GM21723 (cell line): Measurements from ENCODE around the gene RHAG.

Experiments used
- ATAC-seq: cut with Tn5 transposase; IDR thresholded peaks from one replicate; pipeline ENCODE4 v1.9.1; 2021; ENCODE audit warnings: mild to moderate bottlenecking, moderate library complexity; ENCODE audit not compliant: unreplicated experiment

RHAG gene

DNA sequence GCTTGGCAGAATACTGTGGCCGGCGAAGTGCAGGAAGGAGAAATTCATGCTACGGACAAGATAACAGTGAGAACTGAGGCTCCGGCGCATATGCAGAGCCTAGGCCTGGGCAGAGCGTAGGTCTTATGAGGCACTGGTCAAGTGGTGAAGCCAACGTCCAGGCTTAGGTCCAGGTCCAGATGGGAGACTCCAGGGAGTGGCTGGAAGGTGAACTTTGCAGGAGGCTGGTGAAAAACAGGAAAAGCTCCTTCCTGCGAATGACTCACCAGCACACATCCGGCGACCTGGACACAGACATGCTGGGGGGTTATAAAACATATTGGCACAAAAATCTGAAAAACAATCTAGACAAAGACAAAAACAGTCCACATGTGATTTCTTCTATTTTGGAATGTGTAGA lies 70.8 kb downstream of the RHAG start:
- ATAC-seq: no peak

DNA sequence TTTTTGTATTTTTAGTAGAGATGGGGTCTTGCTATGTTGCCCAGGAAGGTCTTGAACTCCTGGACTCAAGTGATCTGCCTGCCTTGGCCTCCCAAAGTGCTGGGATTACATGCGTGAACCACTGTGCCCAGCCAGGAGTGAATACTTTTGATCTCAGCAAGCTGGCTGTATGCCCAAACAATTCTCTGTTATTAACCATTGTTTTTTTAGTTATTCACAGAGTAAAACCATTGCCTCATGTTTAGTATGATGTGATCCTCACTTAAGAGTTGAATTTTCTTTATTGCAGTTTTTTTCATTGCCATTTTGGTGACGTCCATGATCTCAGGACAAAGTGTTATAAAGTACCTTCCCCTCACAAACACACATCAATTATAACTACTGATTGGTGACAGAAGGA lies 71.4 kb downstream of the RHAG start:
- no peak for ATAC-seq

DNA sequence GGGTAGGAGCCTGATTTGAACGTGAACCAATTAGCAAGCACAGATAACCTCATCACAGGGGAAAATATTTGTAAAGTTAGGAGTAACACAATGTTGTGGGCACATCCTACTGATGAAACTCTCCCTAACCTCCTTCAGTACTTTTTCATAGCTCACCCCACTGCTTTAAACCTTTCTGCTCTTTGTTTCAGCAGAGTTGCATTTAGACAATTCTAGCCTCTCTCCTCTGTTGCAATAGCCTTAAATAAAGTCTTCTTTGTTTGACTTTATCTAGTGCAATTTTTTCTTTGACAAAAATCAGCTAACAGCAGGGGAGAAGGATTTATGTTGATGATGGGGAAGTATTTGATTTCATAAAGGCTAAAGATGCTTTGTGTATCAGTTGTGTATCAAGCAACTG lies 72.1 kb downstream of the RHAG start:
- ATAC-seq: no peak

DNA sequence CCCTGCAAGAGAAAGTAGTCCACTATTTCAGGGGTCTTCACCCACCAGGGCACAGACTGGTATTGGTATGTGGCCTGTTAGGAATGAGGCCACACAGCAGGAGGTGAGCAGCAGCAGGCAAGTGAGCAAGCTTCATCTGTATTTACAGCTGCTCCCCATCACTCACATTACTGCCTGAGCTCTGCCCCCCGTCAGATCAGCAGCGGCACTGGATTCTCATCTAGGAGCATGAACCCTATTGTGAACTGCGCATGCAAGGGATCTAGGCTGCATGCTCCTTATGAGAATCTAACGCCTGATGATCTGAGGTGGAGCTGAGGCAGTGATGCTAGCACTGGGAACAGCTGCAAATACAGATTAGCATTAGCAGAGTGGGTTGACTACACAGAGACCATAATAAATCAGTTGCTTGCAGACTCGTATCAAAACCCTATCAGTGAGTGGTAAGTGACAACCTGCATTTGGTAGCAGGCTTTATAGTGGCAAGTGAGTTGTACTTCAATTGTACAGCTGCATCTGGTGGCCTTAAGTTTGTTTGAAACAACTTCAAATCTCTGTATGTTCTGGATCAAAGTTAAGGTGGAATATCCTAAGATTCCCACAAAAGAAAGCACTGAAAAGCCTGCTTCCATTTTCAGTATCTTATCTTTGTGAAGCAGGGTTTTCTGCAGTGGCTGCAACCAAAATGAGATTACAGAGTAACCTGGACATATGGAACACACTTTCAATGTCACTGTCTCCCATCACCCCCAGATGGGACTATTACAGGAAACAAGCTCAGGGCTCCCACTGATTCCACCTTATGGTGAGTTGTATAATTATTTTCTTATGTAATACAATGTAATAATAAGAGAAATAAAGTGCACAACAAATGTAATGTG lies 73.4 kb downstream of the RHAG start:
- no peak for ATAC-seq

DNA sequence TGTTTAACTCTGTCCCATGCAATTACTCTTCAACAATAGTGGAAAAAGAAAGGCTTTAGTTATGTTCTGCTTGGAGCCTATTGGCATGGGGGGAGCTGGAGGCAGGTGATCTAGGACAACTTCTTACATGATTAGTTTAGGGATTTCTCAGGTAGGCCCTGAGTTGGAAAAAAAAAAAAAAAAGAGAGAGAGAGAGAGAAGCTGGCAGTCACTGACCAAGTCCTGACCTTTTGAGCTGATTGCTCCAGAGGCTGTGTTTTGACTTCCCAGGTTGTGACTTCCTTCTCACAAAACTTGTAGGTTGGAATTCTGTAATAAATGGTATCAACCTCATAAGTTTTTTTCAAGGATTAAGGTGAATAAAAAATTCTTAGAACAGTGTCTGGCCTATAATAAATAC lies 78.4 kb downstream of the RHAG start:
- ATAC-seq: no peak

DNA sequence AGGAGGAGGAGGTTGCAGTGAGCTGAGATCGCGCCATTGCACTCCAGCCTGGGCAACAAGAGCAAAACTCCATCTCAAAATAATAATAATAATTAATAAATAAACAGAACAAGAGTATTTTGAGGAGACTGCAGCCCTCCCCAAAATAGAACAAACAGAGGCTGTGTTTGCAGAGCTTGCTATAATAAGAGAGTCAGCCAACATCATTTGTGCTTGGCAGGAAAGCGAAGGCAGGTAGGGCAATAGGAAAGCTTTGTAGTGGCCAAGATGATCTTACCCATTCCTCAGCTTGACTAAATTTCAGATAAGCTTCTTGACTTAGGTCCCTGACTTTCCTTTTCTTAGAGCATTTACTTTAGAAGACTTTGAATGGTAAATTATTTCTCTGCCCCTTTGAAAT lies 79.5 kb downstream of the RHAG start:
- no peak for ATAC-seq

DNA sequence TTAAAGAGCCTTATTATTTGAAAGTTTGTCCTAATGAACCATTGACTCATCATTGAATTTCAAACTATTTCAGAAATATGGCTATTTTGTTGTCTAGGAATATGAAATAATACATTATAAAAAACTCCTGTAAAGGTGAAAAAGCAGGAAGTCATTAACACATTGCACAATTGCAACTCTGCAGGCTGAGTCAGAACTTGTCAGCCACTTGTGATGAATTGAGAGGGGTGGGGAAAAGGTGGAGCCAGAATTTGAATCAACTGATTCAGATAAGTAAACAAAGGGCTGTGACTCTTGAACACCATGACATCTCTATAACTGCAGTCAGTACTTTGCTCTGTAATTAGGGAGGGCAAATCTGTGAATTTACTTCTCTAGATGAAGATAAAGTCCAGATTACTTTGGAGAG lies 80.2 kb downstream of the RHAG start:
- no peak for ATAC-seq

DNA sequence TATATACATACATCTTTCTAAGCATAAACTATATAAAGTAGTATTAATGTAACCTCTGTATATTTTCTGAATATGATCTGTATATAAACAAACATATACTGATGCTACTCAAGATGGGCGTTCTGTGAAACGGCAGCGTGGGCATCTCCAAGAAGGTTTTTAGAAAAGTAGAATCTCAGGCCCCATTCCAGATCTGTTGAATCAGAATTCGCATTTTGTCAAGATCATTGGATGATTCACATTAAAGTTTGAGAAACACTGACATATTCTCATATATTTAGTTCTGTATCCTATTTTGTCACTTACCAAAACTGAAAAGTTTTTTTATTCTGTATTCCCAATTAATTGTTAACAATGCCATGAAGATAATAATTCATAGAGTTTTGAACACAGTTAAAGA lies 80.7 kb downstream of the RHAG start:
- no peak for ATAC-seq
